HUES6 (cell line): ENCODE measurements around the gene PIANP.

Source experiments
- H3K27ac ChIP-seq: 2 replicates; pipeline ENCODE4 v1.7.0; 2013; ENCODE audit warnings: low read depth, mild to moderate bottlenecking, low read length, inconsistent platforms
- H3K27me3 ChIP-seq: 2 replicates; pipeline ENCODE4 v1.6.1; 2013; ENCODE audit warnings: low read length; ENCODE audit not compliant: control insufficient read depth, insufficient read depth
- H3K36me3 ChIP-seq: 2 replicates; pipeline ENCODE4 v1.6.1; 2013; ENCODE audit warnings: low read length; ENCODE audit not compliant: control insufficient read depth, insufficient read depth
- H3K4me1 ChIP-seq: 2 replicates; pipeline ENCODE4 v1.6.1; 2013; ENCODE audit warnings: low read length; ENCODE audit not compliant: control insufficient read depth, insufficient read depth
- H3K4me3 ChIP-seq: 2 replicates; pipeline ENCODE4 v1.5.1; 2013; ENCODE audit warnings: low read depth, low read length
- H3K9ac ChIP-seq: one replicate; pipeline ENCODE4 v1.6.1; 2013; ENCODE audit warnings: mild to moderate bottlenecking, low read length
- H3K9me3 ChIP-seq: 2 replicates; pipeline ENCODE4 v1.6.1; 2013; ENCODE audit warnings: low read depth, low read length; ENCODE audit not compliant: control insufficient read depth, insufficient read depth

PIANP gene

DNA sequence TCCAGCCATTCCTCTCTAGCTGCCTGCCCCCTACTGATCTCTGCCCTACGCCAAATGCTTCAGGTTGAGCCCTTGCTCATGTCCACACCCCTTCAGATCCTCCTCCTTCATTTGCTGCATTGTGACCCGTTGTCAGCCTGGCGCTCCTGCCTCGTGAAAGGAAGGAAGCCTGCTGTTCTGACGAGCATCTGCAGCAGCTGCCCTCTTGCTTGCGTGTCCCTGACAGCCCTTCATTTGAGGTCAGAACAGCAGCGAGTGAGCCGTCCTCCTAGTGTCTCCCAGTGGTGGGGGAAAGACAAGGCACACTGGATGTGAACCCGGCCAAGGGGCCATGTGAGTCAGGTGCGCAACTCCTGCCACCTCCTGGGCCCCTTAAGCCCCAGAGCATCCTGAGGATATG, 3.0 kb upstream of the PIANP start:
- no peak overlapping the region for H3K9ac ChIP-seq
- H3K9me3 ChIP-seq, result no peaks in the 10 kb centered on the region
- H3K27ac ChIP-seq, result no peak overlapping the region
- peaks cover 24% of the 10 kb centered on the region for H3K27me3 ChIP-seq
- H3K4me3 ChIP-seq, result peak overlapping the region; percentile 19; the same call in 1 of the 2 replicates
- no peaks in the 10 kb centered on the region for H3K36me3 ChIP-seq
- peaks cover 15% of the 10 kb centered on the region for H3K4me1 ChIP-seq

DNA sequence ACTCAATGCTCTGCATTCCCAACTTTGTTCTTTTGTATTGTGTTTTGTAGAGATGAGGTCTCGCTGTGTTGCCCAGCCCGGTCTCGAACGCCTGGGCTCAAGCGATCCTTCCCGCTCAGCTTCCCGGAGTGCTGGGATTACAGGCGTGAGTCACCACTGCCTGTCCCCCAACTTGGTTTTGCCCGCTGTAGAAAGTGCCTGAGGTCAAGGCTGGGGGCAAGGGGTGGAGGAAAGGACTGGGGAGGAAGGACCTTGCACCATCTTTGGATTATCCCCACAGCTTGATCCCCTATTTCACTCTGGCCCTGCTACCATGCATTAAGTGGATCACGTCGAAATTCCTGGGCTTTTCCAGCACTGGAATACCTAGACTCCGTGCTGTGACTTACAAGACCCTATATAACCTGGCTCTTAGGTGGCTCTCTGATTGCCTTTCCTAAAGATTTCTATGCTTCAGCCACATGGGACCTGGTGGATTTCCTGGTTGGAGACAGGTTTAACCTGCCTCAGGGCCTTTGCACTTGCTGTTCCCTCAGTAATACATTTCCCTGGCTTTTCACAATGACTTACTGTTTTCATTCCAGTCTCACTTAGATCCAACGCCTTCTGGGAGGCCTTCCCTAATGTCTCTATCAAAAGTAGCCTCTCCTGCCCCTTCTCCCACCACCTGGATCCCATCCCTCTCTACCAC, 608 bp upstream of the PIANP start:
- no peak overlapping the region for H3K27ac ChIP-seq
- no peaks in the 10 kb centered on the region for H3K9me3 ChIP-seq
- no peaks in the 10 kb centered on the region for H3K36me3 ChIP-seq
- peak overlapping the region; percentile 67 for H3K9ac ChIP-seq
- peaks cover 21% of the 10 kb centered on the region for H3K4me1 ChIP-seq
- H3K27me3 ChIP-seq, result peaks cover 30% of the 10 kb centered on the region
- peak overlapping the region; percentile 66 for H3K4me3 ChIP-seq

DNA sequence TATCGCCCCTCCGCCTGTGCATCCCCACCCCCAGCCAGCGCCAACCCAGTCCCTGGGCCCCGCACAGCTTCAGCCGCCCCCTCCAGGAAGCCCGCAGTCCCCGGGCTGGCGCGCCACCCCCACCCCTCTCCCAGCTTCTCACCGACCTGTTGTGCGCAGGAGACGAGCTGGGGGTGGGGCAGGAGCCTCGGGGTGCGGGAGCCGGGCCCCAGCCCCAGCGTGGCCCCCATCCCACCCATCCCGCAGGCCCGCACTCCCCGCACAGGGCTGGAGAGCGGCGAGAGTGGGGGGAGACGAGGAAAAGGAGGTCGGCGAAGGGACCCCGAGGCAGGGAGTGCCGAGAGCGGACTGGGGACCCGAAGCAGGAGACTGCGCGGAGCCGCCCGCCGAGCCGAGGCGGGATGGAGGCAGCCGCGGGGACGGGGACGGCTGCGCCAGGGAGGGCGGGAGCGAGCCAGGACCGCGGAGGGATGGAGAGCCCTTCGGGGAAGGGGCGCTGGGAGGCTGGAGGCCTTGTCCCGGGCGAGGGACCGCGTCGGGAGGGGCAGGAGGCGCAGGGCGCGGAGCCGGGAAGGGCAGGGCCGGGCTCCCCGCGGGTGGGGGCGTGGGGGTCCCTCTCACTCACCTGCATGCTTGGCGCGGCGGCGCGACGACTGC, 498 bp downstream of the PIANP start:
- peak overlapping the region; percentile 84 for H3K4me3 ChIP-seq
- H3K9me3 ChIP-seq, result no peaks in the 10 kb centered on the region
- no peak overlapping the region for H3K27ac ChIP-seq
- no peaks in the 10 kb centered on the region for H3K36me3 ChIP-seq
- peaks cover 21% of the 10 kb centered on the region for H3K4me1 ChIP-seq
- peak overlapping the region; percentile 27 for H3K9ac ChIP-seq
- peaks cover 30% of the 10 kb centered on the region for H3K27me3 ChIP-seq

DNA sequence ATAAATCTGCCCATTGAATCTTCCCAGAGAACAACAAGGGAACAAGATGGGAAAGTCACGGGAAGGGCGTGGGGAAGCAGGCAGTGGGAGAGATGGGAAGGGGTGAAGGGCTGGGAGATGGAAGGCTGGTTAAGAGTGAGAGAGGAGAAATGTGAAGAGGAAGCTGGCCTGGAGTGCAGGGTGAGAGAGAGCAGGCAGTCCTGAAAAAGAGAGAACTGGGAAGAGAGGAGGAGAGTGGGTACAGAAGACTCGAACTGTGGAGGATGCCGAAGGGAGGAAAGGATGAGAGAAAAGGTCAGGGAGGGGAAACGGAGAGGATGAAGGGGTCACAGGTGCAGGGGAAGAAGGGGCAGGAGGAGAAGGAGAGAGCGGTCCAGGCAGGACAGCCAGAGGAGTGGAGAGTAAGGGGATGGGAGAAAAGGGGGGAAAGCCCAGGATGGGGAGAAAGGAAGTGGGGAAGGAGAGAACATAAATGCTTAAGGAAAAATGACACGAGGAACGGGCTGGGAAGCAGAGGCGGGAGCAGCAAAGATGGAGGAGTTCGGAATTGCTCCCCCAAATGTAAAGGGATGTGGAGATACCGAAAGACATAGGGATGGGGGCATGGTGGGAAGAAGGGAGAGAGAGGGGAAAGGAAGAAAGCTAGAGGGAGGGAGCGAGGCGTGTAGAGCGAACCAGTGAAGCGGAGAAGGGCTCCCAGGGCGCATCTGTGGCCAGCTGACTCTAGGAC, 1.2 kb downstream of the PIANP start:
- Histone ChIP-seq H3K36me3 (peaks cover 2% of the 10 kb centered on the region; the same call in 1 of the 2 replicates), H3K9me3 (no peaks in the 10 kb centered on the region), H3K9ac (no peak overlapping the region), H3K4me1 (peaks cover 21% of the 10 kb centered on the region), H3K27ac (no peak overlapping the region), H3K27me3 (peaks cover 30% of the 10 kb centered on the region), H3K4me3 (peak overlapping the region; percentile 84)

DNA sequence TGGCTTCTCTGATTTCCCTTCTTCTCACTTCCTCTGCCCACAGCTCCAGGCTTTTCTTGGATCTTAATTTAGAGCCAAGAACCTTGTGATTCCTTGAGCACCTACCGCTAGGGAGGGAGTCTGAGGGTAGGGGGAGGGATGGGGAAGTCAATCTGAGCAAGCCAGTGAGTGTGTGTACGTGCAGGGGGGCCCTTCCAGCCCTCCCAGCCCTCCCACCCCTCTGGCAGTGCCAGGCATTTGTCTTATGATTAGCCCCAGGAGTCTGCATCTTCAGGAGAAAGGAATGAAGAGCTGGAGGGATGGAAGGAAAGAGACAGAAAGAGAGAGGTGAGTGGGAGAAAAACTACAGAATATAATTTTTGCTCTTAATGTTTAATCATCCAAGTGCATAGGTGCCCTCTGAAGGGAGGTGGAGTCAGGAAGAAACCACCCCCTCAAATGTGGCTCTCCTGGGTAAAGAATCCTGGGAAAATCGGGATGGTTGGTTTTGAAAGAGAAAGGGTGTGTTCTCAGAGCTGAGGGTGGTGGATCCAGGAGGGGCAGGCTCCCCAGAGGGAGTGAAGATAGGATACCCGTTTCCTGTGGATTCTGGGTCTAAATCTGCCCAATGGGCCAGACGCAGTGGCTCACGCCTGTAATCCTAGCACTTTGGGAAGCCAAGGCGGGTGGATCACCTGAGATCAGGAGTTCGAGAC, 2.1 kb downstream of the PIANP start:
- Histone ChIP-seq H3K4me1 (peaks cover 17% of the 10 kb centered on the region), H3K27ac (no peak overlapping the region), H3K9me3 (no peaks in the 10 kb centered on the region), H3K36me3 (peaks cover 3% of the 10 kb centered on the region; the same call in 1 of the 2 replicates), H3K4me3 (peak overlapping the region; percentile 12), H3K9ac (no peak overlapping the region), H3K27me3 (peaks cover 30% of the 10 kb centered on the region)

DNA sequence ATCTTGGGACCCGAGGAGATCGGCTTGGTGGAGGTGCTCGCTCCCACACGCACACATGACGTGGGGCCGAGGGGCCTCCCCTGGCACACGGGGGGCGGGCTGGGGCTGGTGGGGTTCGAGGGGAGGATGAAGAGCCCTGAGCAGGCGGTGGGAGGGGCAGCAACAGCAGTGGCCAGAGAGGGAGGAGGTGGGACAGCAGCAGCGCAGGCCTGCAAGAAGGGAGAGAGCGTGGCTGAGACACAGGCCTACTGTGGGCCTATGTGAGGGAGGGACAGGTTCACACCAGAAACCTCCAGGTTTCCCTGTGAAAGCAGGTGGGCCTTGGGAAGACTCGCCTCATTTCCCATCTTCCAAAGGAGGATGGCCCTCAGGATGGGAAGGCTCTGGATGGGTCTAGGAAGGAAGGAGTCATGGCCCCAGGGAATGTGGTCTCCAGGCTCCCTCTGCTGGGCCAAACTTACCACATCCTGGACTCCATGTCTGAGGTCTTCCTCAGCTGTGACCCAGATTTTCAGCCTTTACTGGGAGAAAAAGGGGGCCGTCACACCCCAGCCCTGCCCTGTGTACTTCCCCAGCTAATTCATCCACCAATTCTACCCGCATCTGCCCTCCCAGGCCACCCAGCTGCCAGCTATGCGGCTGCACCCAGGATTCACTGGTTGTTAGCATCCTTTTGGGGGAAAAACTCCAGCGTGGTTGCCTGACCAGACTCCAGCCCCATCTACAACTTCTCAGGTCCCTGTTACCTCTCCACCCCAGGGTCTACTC, 2.8 kb downstream of the PIANP start:
- Histone ChIP-seq H3K4me1 (peaks cover 15% of the 10 kb centered on the region), H3K9me3 (no peaks in the 10 kb centered on the region), H3K9ac (no peak overlapping the region), H3K4me3 (peak overlapping the region; percentile 12; the same call in 1 of the 2 replicates), H3K27ac (no peak overlapping the region), H3K27me3 (peaks cover 30% of the 10 kb centered on the region), H3K36me3 (peaks cover 3% of the 10 kb centered on the region; the same call in 1 of the 2 replicates)

DNA sequence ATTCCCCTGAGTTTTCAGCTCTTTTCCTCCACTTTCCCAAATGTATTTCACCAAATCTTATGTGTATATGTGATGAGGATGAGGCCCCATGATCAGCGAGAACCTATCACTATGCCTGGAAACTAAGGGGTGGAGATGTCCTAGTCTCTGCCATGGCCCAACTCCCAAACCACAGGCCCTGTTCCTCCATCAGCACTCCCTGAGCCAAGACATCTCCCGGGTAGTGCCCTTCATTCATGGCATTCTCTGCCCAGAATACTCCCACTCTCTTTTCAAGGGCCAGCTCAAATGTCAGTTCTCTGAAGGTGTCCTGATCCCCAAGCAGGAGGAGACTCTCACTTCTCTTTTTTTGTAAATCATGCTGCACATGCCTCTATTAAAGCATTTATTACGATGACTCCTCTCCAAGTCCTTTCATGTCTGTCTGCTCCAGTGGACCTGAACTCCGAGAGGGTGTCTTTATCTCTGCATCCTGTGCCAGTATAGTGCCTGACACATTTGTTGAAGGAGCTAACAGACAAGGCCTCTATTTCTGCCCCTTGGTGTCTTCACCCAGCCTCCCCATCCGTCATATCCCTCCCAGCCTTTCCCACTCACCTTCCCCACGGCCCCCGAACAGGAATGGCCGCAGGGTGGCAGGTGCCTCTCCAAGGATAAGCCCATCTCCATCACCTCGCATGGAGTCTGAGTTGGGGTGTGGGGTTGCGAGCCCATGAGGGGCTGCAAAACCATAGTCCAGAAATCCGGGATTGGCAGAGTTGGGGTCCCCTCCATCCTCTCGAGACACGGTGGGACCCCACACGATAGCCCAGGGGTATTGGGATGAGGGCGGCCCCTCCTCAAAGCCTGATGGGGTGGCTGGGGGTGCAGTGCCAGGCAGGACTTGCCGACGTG, 3.7 kb downstream of the PIANP start:
- peaks cover 3% of the 10 kb centered on the region; the same call in 1 of the 2 replicates for H3K36me3 ChIP-seq
- H3K27me3 ChIP-seq, result peaks cover 29% of the 10 kb centered on the region
- H3K4me1 ChIP-seq, result peaks cover 15% of the 10 kb centered on the region
- H3K9me3 ChIP-seq, result no peaks in the 10 kb centered on the region
- H3K27ac ChIP-seq, result no peak overlapping the region
- H3K4me3 ChIP-seq, result no peak overlapping the region
- H3K9ac ChIP-seq, result no peak overlapping the region

DNA sequence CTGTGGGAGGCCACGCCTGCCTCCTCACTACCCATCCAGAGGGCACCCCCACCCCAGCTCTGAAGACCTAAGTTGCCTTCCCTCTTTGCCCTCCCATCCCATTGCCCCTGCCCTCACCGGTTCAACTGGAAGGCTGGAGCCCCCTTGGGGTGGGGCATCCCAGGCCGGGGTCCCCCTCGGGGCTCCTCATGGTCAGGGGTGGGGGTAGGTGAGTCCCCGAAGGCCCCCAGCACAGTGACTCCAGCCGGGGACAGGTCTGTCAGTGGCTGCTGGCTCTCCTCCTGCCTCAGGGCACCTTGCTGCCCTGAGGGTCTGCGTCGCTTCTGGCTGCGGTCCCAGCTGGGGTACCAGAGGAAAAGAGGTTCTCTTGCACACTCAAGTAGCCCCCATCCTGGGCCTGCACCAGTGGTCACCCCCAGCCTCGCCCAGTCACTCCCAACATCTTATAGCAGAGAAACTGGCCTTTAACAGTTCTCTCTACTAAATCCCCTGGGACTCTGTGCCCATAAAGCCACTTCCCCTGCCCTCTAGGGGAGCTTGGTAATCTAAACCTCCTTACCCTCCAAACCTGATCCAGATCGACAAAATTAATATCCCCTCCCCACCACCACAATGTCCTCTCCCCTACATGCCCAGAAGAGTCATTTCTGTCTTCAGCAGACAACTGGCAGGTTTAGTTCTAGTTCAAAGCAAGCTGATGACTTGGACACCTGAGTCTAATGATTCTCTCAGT, 5.1 kb downstream of the PIANP start:
- Histone ChIP-seq H3K9ac (no peak overlapping the region), H3K4me1 (peaks cover 15% of the 10 kb centered on the region), H3K9me3 (no peaks in the 10 kb centered on the region), H3K27me3 (peaks cover 16% of the 10 kb centered on the region), H3K27ac (no peak overlapping the region), H3K4me3 (no peak overlapping the region), H3K36me3 (peaks cover 3% of the 10 kb centered on the region; the same call in 1 of the 2 replicates)

DNA sequence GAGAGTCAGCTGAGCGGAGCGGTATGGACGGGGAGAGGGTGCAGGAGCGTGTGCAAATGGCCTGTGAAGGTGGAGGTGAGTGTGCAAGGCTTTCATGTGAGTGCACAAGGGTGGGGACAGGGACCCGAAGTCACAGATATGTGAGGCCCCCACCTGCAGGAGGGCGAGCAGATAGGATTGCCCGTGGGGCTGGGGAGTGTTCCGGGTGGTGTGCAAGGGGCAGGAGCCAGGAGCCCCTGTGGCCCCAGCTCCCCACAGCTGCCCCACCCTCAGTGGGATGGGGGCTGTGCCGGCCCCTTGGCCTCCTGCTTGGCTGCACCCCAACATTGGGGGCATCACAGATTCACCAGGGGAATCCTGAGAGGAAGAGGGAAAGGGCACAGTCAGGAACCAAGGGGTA, 5.9 kb downstream of the PIANP start:
- Histone ChIP-seq H3K9me3 (no peaks in the 10 kb centered on the region), H3K27ac (no peak overlapping the region), H3K27me3 (peaks cover 15% of the 10 kb centered on the region), H3K4me3 (no peak overlapping the region), H3K9ac (peak overlapping the region; percentile 16), H3K36me3 (peaks cover 3% of the 10 kb centered on the region; the same call in 1 of the 2 replicates), H3K4me1 (peaks cover 15% of the 10 kb centered on the region)
